Measurements from ENCODE around the gene RAET1G.

DNA sequence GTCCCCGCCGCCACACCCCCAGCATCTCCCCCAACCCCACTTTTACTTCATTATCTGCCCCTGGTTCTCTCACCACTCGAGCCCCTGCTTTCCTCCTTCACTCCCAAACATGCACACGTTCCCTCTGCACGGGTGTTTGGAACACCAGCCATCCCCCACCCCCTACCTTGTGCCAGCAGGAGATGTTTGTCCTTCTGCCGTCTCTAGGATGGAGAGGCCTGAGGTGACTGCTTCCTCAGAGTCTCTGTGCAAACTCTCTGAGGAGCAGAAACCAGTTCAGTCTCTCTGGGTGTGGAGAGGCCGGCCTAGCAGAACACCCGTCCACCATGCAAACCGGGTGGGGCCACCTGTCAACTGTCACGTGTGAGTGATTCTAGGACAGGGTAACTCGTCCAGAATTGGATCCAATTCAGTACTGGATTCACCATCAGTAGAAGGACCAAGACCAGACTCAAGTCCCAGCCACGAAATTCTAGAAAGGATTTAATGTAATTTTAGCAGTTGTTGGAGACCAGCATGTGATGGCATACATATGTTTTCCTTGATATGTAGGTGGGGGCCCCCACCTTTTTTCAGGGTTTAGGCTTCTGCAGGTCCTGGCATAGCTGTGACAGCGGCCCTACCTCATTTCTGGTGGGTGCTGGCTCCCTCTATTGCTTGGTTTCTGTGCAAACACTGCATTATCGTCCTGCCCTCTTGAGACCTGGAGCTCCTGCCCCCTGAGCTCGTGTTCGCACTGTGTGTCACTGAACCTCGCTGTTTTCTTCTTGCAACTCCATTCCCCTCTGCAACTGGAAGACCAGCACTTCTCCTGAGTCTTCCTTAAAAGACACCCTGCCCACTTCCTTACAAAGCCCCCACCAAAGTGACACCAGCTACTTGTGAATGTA, 24.8 kb downstream of the RAET1G start, which contains the start of gene RAET1E:
- TF ChIP-seq, protein P1, sequence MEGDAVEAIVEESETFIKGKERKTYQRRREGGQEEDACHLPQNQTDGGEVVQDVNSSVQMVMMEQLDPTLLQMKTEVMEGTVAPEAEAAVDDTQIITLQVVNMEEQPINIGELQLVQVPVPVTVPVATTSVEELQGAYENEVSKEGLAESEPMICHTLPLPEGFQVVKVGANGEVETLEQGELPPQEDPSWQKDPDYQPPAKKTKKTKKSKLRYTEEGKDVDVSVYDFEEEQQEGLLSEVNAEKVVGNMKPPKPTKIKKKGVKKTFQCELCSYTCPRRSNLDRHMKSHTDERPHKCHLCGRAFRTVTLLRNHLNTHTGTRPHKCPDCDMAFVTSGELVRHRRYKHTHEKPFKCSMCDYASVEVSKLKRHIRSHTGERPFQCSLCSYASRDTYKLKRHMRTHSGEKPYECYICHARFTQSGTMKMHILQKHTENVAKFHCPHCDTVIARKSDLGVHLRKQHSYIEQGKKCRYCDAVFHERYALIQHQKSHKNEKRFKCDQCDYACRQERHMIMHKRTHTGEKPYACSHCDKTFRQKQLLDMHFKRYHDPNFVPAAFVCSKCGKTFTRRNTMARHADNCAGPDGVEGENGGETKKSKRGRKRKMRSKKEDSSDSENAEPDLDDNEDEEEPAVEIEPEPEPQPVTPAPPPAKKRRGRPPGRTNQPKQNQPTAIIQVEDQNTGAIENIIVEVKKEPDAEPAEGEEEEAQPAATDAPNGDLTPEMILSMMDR (IDR thresholded peaks at IDR 0.05; ENCODE audit: low read length) = no peak
- TF ChIP-seq EZH2 (optimal IDR thresholded peaks at IDR 0.05; ENCODE audit: low read depth, low read length) (no peak), EZH2phosphoT487 (IDR thresholded peaks at IDR 0.05; ENCODE audit: low read length) (no peak)

Measured in MM.1S (cell line).